Right lobe of liver (tissue), 4 donors: ENCODE measurements around the gene CUX1.

Experiments used
- POLR2A ChIP-seq: fragments of 450-650 bp; IDR thresholded peaks from one replicate; pipeline ENCODE4 v1.6.1; 2017; ENCODE audit warnings: antibody characterized with exemption, mild to moderate bottlenecking
- TF ChIP-seq, protein P1 (sequence below), 4 donors: fragments of 200-600 bp in 3 of 4; fragments of 450-650 bp in 1 of 4; IDR thresholded peaks; one replicate each; pipeline versions ENCODE4 v1.5.1 to v1.8.0; 2016 to 2022; ENCODE audit warnings: antibody characterized with exemption in 4 of 4, mild to moderate bottlenecking in 2 of 4
- donor health status: DM: no; HTN: no; CAD: no.
- donor health status: DM: no; HTN: no; CAD: no.
- donor health status: DM: no; HTN: yes; CAD: no.

DNA sequence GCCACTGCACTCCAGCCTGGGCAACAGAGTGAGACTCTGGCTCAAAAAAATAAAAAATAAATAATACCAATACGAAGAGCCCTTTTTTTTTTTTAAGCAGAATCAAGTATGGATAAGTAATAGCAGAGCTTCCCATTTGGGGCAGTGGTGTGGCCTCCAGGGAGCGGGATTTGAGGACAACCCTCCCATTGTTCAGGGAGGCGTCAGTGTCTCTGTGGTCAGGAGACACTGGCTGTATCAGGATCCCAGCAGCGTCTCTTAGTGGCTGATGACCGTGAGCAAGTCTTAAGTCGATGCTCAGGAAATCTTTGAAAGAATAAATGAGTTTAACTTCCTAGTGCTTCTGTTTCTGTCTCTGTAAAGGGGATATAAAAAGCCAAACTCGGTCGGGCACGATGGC is 444.0 kb downstream of the CUX1 start:
- TF ChIP-seq, protein P1, sequence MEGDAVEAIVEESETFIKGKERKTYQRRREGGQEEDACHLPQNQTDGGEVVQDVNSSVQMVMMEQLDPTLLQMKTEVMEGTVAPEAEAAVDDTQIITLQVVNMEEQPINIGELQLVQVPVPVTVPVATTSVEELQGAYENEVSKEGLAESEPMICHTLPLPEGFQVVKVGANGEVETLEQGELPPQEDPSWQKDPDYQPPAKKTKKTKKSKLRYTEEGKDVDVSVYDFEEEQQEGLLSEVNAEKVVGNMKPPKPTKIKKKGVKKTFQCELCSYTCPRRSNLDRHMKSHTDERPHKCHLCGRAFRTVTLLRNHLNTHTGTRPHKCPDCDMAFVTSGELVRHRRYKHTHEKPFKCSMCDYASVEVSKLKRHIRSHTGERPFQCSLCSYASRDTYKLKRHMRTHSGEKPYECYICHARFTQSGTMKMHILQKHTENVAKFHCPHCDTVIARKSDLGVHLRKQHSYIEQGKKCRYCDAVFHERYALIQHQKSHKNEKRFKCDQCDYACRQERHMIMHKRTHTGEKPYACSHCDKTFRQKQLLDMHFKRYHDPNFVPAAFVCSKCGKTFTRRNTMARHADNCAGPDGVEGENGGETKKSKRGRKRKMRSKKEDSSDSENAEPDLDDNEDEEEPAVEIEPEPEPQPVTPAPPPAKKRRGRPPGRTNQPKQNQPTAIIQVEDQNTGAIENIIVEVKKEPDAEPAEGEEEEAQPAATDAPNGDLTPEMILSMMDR (IDR thresholded peaks at IDR 0.05), result no peak
- no peak for TF ChIP-seq POLR2A
